Body of pancreas (tissue), 4 donors: ENCODE measurements around the gene GUCA1A. TPM values are rescaled to one million over a fixed set of nuclear protein-coding genes. Genes with fewer than 3 reads are reported as not detected.

Experiments used
- ATAC-seq: fragments of 150-250 bp; one replicate; pipeline ENCODE4 v1.9.1; 2016
- DNase-seq, 4 donors: peaks; one replicate each; pipeline ENCODE4 v3.0.0-alpha.2; 2019
- H3K27ac ChIP-seq, 4 donors: fragments of 200-600 bp; sonication (generic); 1 replicate in 3 of 4; 2 replicates in 1 of 4; pipeline versions ENCODE4 v1.5.1 to v1.6.1; 2016 to 2019; ENCODE audit warnings: mild to moderate bottlenecking in 1 of 4, mixed read lengths in 1 of 4, moderate library complexity in 1 of 4
- H3K27me3 ChIP-seq, 2 donors: fragments of 200-600 bp; sonication (generic); one replicate each; pipeline ENCODE4 v1.6.0; 2016; ENCODE audit warnings: mild to moderate bottlenecking in 1 of 2
- H3K36me3 ChIP-seq, 2 donors: fragments of 200-600 bp; sonication (generic); replicated peaks in 1 of 2; 2 replicates each; pipeline ENCODE4 v1.5.1; 2016; ENCODE audit warnings: low read depth in 2 of 2; ENCODE audit not compliant: insufficient read depth in 1 of 2
- H3K4me1 ChIP-seq: fragments of 200-600 bp; sonication (generic); one replicate; pipeline ENCODE4 v1.6.0; 2016
- H3K4me3 ChIP-seq, 2 donors: fragments of 200-600 bp; sonication (generic); 1 replicate in 1 of 2; 2 replicates in 1 of 2; pipeline ENCODE4 v1.5.1; 2016 to 2019
- H3K9me3 ChIP-seq, 3 donors: fragments of 200-600 bp; sonication (generic); 1 replicate in 2 of 3; 2 replicates in 1 of 3; pipeline ENCODE4 v1.5.1; 2016
- CTCF ChIP-seq, 7 experiments: fragments of 450-650 bp in 4 of 7; fragments of 200-600 bp in 3 of 7; sonication (generic) in 3 of 7; IDR thresholded peaks; one replicate each; pipeline ENCODE4 v1.5.1; 2016 to 2019; ENCODE audit warnings: antibody characterized with exemption in 7 of 7
- POLR2A ChIP-seq, 3 donors: fragments of 450-650 bp; IDR thresholded peaks; one replicate each; pipeline ENCODE4 v1.6.1; 2016; ENCODE audit warnings: antibody characterized with exemption in 3 of 3, mild to moderate bottlenecking in 2 of 3
- WGBS, 2 donors: methylation state at CpG; one replicate each; pipeline ENCODE4 v1.1.5; 2017; 5-methylcytosine and 5-hydroxymethylcytosine counted together
- intact Hi-C: fragments of 100-400 bp; cut with DNase I; formaldehyde crosslinking; loops from one replicate; pipeline ENCODE4 v1.15.1; 2023
- total RNA-seq, 2 donors: library from RNA; depleted of rRNA; stranded (reverse); fragments of >200 nt; gene quantifications; one replicate each; pipeline ENCODE4 v1.1.0, GENCODE V29; 2016

Gene GUCA1A
- total RNA-seq, 2 donors from 2014 or later, result not detected

GRCh38 chr6:42193491-42193894, 20.3 kb downstream of the GUCA1A start:
- no peak overlapping the region for H3K27ac ChIP-seq
- H3K27me3 ChIP-seq, result no peaks in the 10 kb centered on the region
- ATAC-seq (no peak), DNase-seq (no peak)
- intact Hi-C loops, result no loop called here
- no peaks in the 10 kb centered on the region for H3K9me3 ChIP-seq
- TF ChIP-seq POLR2A (IDR thresholded peaks at IDR 0.05), result no peak
- no peak for TF ChIP-seq CTCF (IDR thresholded peaks at IDR 0.05)
- no peak overlapping the region for H3K4me3 ChIP-seq
- 19 to 41% methylated on average over 6 to 8 of the region's 8 CpGs for WGBS, 2 donors
- H3K36me3 ChIP-seq, result no peaks in the 10 kb centered on the region
- peaks cover 4% of the 10 kb centered on the region for H3K4me1 ChIP-seq

- H3K36me3 ChIP-seq, result no peaks in the 10 kb centered on the region
- H3K9me3 ChIP-seq, result no peaks in the 10 kb centered on the region
- DNase-seq, result no peak
- H3K4me3 ChIP-seq, result no peak overlapping the region
- H3K27ac ChIP-seq, result no peak overlapping the region
- H3K4me1 ChIP-seq, result peaks cover 4% of the 10 kb centered on the region
- 89 to 91% methylated on average over 5 of the region's 5 CpGs for WGBS, 2 donors
- no peak for TF ChIP-seq POLR2A (IDR thresholded peaks at IDR 0.05)
- TF ChIP-seq CTCF (IDR thresholded peaks at IDR 0.05), result no peak
- no peaks in the 10 kb centered on the region for H3K27me3 ChIP-seq
- ATAC-seq, result no peak
- intact Hi-C loops, result no loop called here
Observed at GRCh38 chr6:42194056-42194455, 20.9 kb downstream of the GUCA1A start.

GRCh38 chr6:42195415-42195814, 22.3 kb downstream of the GUCA1A start:
- intact Hi-C loops, result no loop called here
- no peak for TF ChIP-seq POLR2A (IDR thresholded peaks at IDR 0.05)
- TF ChIP-seq CTCF (IDR thresholded peaks at IDR 0.05), result no peak
- H3K4me3 ChIP-seq, result no peak overlapping the region
- no peaks in the 10 kb centered on the region for H3K9me3 ChIP-seq
- WGBS, 2 donors, result 83 to 84% methylated on average over 4 of the region's 4 CpGs
- peaks cover 4% of the 10 kb centered on the region for H3K4me1 ChIP-seq
- ATAC-seq, result no peak
- no peaks in the 10 kb centered on the region for H3K36me3 ChIP-seq
- H3K27ac ChIP-seq, result no peak overlapping the region
- no peaks in the 10 kb centered on the region for H3K27me3 ChIP-seq
- DNase-seq, result no peak

- Histone ChIP-seq H3K9me3 (no peaks in the 10 kb centered on the region), H3K36me3 (no peaks in the 10 kb centered on the region), H3K4me3 (no peak overlapping the region), H3K27ac (no peak overlapping the region), H3K4me1 (peaks cover 4% of the 10 kb centered on the region), H3K27me3 (no peaks in the 10 kb centered on the region)
- 69 to 76% methylated on average over 13 of the region's 13 CpGs for WGBS, 2 donors
- intact Hi-C loops, result no loop called here
- ATAC-seq, result no peak
- TF ChIP-seq CTCF (IDR thresholded peaks at IDR 0.05) (no peak), POLR2A (IDR thresholded peaks at IDR 0.05) (no peak)
- DNase-seq, result peak in 1 of 4 donors; percentile 19
Observed at GRCh38 chr6:42197555-42198362, 24.6 kb downstream of the GUCA1A start.
